Fibroblast of lung (primary cell): Measurements from ENCODE around the gene ADRA2C.

Source experiments
- EZH2 ChIP-seq: IDR thresholded peaks from 2 replicates; pipeline ENCODE4 v1.5.1; 2012; ENCODE audit warnings: low read length, control low read depth, mild to moderate bottlenecking; ENCODE audit errors: missing control alignments
- TF ChIP-seq, protein P1 (sequence below), 2 donors: IDR thresholded peaks in 1 of 2; conservative IDR thresholded peaks in 1 of 2; 1 replicate in 1 of 2; 2 replicates in 1 of 2; pipeline ENCODE4 v1.5.1; 2011 to 2012; ENCODE audit warnings: low read length in 2 of 2, control low read depth in 1 of 2, inconsistent platforms in 1 of 2, low read depth in 1 of 2, mild to moderate bottlenecking in 1 of 2

DNA sequence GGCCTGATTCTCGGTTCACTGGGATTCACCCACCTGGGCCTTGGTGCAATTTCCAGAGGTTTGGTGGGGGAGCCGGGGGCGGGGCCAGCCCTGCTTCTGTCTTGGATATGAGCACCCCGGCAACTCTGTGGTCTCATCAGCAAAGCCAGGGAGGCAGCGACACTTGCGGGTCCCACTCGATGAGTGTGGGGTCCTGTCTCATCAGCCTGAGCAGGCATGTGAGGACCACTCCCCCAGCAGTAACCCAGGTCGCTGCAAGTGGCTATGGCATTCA, 19.0 kb downstream of the ADRA2C start:
- TF ChIP-seq, protein P1, sequence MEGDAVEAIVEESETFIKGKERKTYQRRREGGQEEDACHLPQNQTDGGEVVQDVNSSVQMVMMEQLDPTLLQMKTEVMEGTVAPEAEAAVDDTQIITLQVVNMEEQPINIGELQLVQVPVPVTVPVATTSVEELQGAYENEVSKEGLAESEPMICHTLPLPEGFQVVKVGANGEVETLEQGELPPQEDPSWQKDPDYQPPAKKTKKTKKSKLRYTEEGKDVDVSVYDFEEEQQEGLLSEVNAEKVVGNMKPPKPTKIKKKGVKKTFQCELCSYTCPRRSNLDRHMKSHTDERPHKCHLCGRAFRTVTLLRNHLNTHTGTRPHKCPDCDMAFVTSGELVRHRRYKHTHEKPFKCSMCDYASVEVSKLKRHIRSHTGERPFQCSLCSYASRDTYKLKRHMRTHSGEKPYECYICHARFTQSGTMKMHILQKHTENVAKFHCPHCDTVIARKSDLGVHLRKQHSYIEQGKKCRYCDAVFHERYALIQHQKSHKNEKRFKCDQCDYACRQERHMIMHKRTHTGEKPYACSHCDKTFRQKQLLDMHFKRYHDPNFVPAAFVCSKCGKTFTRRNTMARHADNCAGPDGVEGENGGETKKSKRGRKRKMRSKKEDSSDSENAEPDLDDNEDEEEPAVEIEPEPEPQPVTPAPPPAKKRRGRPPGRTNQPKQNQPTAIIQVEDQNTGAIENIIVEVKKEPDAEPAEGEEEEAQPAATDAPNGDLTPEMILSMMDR (conservative IDR thresholded peaks at IDR 0.05 in 1 of 2, IDR thresholded peaks at IDR 0.05 in 1 of 2; ENCODE audit: low read depth in 1 of 2, low read length in 2 of 2): no peak
- TF ChIP-seq EZH2: no peak
